Ascending aorta (tissue), 2 donors: ENCODE measurements around the gene PRPF40A. TPM values are rescaled to one million over a fixed set of nuclear protein-coding genes. Genes with fewer than 3 reads are reported as not detected.

Experiments used
- DNase-seq, 2 donors: peaks; one replicate each; pipeline ENCODE4 v3.0.0-alpha.2; 2019; ENCODE audit warnings: low spot score in 2 of 2
- H3K27ac ChIP-seq, 2 donors: fragments of 200-600 bp; sonication (generic); one replicate each; pipeline ENCODE4 v1.5.1; 2016 to 2017; ENCODE audit warnings: mild to moderate bottlenecking in 1 of 2
- H3K27me3 ChIP-seq: fragments of 200-600 bp; sonication (generic); one replicate; pipeline ENCODE4 v1.5.1; 2017
- H3K36me3 ChIP-seq, 2 donors: fragments of 200-600 bp; sonication (generic); one replicate each; pipeline ENCODE4 v1.5.1; 2016
- H3K4me1 ChIP-seq, 2 donors: fragments of 200-600 bp; sonication (generic); one replicate each; pipeline ENCODE4 v1.5.1; 2016 to 2017; ENCODE audit warnings: mild to moderate bottlenecking in 1 of 2
- H3K4me3 ChIP-seq, 2 donors: fragments of 200-600 bp; sonication (generic); one replicate each; pipeline ENCODE4 v1.5.1; 2016 to 2017; ENCODE audit warnings: mild to moderate bottlenecking in 1 of 2
- H3K9me3 ChIP-seq, 2 donors: fragments of 200-600 bp; sonication (generic); one replicate each; pipeline ENCODE4 v1.5.1; 2016
- intact Hi-C: fragments of 100-400 bp; cut with DNase I; formaldehyde crosslinking; loops from one replicate; pipeline ENCODE4 v1.15.1; 2023
- total RNA-seq: library from RNA; depleted of rRNA; stranded (reverse); fragments of >200 nt; gene quantifications from one replicate; pipeline ENCODE4 v1.1.0, GENCODE V29; 2016
- TF ChIP-seq, protein P1 (sequence below), 3 experiments: fragments of 200-600 bp in 2 of 3; fragments of 450-650 bp in 1 of 3; sonication (generic) in 2 of 3; IDR thresholded peaks; one replicate each; pipeline ENCODE4 v1.5.1; 2016 to 2019; ENCODE audit warnings: antibody characterized with exemption in 3 of 3, mild to moderate bottlenecking in 1 of 3, moderate library complexity in 1 of 3

Gene PRPF40A
- total RNA-seq, 1 donor from 2014 or later: 28.9 TPM

DNA sequence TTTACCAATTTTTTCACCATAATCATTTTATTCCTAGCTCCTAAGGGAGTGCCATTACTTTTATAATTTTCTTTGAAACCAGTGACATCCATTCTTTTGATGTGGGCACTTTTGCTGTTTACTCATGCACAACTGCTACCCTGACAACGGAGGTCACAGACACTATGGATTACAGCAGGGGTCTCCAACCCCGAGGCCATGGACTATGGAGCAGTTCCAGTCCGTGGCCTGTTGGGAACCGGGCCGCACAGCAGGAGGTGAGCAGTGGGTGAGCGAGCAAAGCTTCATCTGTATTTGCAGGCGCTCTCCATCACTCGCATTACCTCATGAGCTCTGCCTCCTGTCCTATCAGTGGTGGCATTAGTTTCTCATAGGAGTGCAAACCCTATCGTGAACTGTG lies 34.6 kb downstream of the PRPF40A start:
- DNase-seq: no peak
- no peaks in the 10 kb centered on the region for H3K9me3 ChIP-seq
- H3K4me3 ChIP-seq: no peak overlapping the region
- H3K4me1 ChIP-seq: no peaks in the 10 kb centered on the region
- intact Hi-C loops: no loop called here
- no peaks in the 10 kb centered on the region for H3K27me3 ChIP-seq
- H3K36me3 ChIP-seq: peaks cover 21 to 26% of the 10 kb centered on the region in 2 donors
- TF ChIP-seq, protein P1, sequence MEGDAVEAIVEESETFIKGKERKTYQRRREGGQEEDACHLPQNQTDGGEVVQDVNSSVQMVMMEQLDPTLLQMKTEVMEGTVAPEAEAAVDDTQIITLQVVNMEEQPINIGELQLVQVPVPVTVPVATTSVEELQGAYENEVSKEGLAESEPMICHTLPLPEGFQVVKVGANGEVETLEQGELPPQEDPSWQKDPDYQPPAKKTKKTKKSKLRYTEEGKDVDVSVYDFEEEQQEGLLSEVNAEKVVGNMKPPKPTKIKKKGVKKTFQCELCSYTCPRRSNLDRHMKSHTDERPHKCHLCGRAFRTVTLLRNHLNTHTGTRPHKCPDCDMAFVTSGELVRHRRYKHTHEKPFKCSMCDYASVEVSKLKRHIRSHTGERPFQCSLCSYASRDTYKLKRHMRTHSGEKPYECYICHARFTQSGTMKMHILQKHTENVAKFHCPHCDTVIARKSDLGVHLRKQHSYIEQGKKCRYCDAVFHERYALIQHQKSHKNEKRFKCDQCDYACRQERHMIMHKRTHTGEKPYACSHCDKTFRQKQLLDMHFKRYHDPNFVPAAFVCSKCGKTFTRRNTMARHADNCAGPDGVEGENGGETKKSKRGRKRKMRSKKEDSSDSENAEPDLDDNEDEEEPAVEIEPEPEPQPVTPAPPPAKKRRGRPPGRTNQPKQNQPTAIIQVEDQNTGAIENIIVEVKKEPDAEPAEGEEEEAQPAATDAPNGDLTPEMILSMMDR (IDR thresholded peaks at IDR 0.05): no peak
- H3K27ac ChIP-seq: no peak overlapping the region

- no peaks in the 10 kb centered on the region for H3K4me1 ChIP-seq
- peaks cover 42 to 51% of the 10 kb centered on the region in 2 donors for H3K36me3 ChIP-seq
- no peak for DNase-seq
- TF ChIP-seq, protein P1 (IDR thresholded peaks at IDR 0.05): no peak
- H3K4me3 ChIP-seq: no peak overlapping the region
- intact Hi-C loops: no loop called here
- no peaks in the 10 kb centered on the region for H3K9me3 ChIP-seq
- no peak overlapping the region for H3K27ac ChIP-seq
- H3K27me3 ChIP-seq: no peaks in the 10 kb centered on the region
Measured at GRCh38 chr2:152678808-152679207, 38.5 kb downstream of the PRPF40A start.

DNA sequence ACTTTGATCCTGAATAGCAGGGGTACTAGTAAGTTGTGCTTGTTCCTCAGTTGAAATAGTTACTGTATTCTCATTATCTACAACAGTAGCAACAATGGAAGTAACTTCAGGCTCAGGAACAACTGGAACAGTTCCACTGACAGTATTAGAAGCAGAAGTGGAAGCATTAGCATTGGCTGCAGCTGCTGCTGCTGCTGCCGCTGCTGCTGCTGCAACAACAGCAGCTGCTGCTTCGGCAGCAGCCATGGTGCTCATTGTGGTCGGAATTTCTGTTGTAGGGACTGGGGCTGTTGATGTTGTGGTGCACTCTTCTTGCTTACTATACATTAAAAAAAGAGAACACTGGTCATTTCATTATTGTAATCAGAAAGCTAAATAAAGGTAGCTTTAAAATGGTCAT lies 40.8 kb downstream of the PRPF40A start:
- Histone ChIP-seq H3K27ac (no peak overlapping the region), H3K9me3 (no peaks in the 10 kb centered on the region), H3K4me3 (no peak overlapping the region), H3K4me1 (no peaks in the 10 kb centered on the region), H3K27me3 (no peaks in the 10 kb centered on the region), H3K36me3 (peaks cover 53 to 71% of the 10 kb centered on the region in 2 donors)
- intact Hi-C loops: no loop called here
- no peak for DNase-seq
- TF ChIP-seq, protein P1 (IDR thresholded peaks at IDR 0.05): no peak

DNA sequence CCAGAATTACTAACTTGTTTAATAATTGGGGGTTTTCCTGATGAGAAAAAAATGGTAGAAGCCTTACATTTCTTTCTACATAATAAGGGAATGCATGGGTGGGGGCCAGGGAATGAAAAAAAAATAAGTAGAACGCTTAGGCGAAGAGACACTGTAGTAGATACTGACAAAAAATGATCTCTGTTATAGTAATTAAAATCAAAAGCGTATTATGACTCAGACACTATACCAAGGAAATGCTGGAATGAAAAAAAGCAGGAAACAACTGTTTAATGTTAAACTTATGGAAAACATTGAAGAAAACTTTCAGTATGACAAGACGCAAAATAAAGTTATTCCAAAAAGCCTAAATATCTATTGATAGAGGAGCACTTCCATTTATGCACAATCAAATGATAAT lies 42.9 kb downstream of the PRPF40A start:
- intact Hi-C loops: no loop called here
- Histone ChIP-seq H3K4me1 (no peaks in the 10 kb centered on the region), H3K36me3 (peaks cover 50 to 79% of the 10 kb centered on the region in 2 donors), H3K27ac (no peak overlapping the region), H3K9me3 (no peaks in the 10 kb centered on the region), H3K4me3 (no peak overlapping the region), H3K27me3 (no peaks in the 10 kb centered on the region)
- TF ChIP-seq, protein P1 (IDR thresholded peaks at IDR 0.05): no peak
- no peak for DNase-seq

GRCh38 chr2:152664725-152665124 lies 52.5 kb downstream of the PRPF40A start:
- intact Hi-C loops: no loop called here
- Histone ChIP-seq H3K4me1 (no peaks in the 10 kb centered on the region), H3K9me3 (no peaks in the 10 kb centered on the region), H3K36me3 (peaks cover 38 to 92% of the 10 kb centered on the region in 2 donors), H3K4me3 (no peak overlapping the region), H3K27me3 (no peaks in the 10 kb centered on the region), H3K27ac (no peak overlapping the region)
- no peak for DNase-seq
- TF ChIP-seq, protein P1 (IDR thresholded peaks at IDR 0.05): no peak

DNA sequence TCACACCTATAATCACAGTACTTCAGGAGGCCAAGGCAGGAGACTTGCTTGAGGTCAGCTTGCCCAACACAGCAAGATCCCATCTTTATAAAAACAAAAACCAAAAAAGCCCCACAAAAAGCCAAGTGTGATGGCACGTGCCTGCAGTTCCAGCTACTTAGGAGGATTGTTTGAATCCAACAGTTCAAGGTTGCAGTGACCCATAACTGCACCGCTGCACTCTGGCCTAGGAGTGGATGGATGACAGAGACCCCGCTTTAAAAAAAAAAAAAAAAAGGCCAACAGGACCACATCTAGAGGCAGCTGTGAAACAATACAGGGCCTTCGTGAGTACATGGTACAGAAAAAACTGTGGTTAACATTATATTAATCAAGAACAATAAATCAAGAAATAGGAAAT lies 56.2 kb downstream of the PRPF40A start:
- no peak for DNase-seq
- intact Hi-C loops: no loop called here
- no peaks in the 10 kb centered on the region for H3K27me3 ChIP-seq
- H3K4me3 ChIP-seq: no peak overlapping the region
- TF ChIP-seq, protein P1 (IDR thresholded peaks at IDR 0.05): no peak
- H3K9me3 ChIP-seq: no peaks in the 10 kb centered on the region
- no peak overlapping the region for H3K27ac ChIP-seq
- H3K4me1 ChIP-seq: no peaks in the 10 kb centered on the region
- H3K36me3 ChIP-seq: peaks cover 54 to 88% of the 10 kb centered on the region in 2 donors
